ENCODE results near the gene RAB38.

The RAB38 gene

DNA sequence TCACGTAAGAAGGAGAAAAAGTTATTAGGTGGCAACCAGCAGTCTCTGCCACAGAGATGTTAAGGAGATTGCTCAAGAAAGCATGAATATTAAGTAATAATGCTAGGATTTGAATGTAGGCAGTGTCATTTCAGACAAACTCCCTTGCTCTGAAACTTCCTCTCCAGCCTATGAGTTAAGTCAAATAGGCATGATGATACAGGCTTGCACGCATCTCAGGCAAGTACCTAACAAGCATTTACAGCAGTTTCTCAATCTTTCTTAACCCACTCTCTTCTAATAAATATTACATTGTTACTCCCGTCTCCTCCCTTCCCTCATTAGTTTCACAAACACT is 72.7 kb downstream of the RAB38 start:
- DNase-seq: no peak

DNA sequence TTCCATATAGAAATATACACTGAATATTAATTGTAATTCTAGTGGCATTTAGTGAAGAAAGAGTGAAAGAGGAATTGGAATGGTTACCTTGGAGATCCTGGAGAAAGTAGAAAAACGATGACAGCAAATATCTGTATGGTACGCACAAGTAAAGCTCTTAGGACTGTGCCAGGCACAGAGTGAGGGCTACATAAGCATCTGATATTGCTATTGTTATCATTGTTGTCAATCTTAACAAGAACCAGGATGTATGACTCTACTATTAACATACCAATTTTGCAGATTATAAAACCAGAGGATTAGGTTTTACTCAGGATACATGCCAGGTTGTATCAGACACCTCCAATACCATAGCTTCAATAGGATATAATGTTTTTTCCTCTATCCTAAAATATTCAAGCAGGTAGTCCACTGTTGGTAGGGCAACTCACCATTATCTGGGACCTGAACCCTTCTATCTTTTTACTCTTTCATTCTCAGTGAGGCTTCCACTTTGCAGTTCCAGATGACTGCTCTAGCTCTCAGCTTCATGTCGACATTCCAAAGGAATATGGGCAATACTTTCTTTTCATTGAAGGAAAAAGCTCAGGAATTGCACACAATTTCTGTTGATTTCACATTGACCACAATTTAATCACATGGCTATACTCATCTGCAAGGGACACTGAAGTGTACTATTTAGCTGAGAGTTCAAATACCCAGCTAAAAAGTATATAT is 73.2 kb downstream of the RAB38 start:
- no peak for DNase-seq

DNA sequence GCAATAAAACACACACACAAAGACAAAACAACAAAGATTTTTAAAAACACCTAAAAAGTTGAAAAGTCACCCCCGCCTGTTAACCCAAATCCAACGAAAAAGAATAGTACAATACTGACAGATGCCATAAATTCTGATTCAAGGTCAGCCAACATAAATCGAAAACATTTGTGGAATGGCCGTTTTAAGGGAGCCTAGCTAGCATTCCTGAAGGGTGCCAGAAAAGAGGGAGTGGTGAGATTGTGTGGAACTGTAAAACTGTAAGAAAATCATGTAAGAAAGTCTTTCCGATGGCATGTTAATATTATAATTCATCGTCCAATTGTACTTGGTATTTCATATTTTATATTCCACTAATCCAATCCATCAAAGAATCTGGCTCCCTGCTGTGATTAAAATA is 75.1 kb downstream of the RAB38 start:
- DNase-seq: no peak

DNA sequence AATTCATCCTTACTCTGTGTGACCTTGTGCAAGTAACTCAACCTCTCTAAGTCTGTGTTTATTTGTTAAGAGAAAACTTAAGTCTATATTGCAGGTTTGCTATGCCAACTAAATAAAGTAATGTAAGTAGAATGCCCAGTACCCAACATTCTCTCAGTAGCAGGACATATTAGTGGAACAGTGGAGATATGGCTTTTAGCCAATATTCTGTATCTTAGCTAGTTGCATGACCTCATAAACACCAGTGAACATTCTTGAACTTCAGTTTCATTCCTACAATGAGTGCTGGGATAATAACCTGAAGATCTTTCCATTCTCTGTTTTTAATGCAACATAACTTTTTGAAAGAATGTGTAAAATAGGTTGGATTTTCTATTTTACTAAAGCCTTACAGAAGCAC is 77.0 kb downstream of the RAB38 start:
- no peak for DNase-seq

DNA sequence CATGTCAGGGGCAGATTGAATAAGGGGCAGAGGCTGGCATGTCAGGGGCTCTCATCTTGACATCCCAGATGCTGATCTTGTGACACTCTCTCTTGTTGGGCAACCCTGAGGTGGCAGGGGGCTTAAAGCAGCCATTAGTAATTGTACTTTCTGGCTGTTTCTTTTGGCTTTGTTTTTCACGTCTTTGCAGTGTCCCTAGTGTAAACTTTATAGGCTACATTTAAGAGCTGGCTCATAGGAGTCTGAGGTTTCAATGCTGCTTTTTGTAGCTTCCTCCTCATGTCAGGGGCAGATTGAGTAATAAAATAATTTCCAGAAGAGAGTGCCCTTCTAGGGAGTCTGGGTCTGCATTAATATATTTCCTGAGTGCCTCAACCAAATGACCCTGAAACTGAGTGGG is 86.1 kb downstream of the RAB38 start:
- DNase-seq: no peak

DNA sequence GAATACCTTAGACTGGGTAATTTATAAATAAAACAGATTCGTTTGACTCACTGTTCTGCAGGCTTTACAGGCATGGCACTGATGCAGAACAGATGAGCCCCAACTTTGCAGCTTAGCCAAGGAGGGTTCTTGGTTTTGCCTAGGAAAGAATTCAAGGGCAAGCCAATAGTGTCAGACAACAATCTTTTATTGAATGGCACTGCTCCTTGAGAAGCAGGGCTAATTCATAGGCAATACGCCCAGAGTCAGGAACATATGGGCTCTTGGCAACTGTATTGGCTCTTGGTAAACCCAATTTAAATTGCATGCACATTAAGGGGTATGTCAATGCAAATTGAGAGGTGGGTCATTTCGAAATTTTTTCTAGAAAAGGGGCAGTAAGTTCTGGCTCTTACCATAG is 87.9 kb downstream of the RAB38 start:
- DNase-seq: no peak

DNA sequence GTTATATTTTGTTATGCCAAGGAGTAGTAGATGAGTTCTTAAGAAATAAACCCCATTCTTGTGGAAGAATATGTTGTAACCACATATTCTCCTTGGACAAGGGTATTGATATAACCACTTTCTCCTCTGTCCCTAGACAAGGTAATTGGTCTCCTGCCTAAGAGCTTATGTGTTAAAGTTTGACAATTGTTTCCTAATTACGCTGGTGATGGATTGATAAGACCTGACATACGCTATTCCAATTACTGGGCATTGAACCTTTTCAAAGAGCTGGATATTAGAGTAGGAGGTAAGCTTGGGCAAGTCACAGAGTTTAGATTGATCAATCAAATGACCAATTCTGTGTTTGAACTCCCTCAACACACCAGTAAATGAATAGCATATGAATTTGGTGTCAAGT is 88.9 kb downstream of the RAB38 start:
- DNase-seq: no peak

DNA sequence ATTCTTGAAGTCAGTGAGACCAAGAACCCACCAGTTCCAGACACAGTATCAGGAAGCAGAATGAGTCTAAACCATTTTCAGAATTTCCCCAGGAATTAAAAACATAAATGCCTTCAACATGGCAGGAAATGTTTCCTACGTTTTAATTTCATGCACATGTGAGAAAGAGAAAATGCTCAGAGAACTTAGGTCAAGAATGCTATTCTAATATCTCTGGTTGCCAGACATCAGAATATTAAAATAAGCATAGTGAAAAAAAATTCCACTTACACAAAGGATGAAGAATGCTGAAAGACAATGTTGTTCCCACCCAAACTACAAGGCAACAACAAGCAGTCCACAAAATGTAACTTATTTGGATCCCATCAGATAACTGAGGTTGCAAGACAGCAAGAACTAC is 104.8 kb downstream of the RAB38 start:
- no peak for DNase-seq

DNA sequence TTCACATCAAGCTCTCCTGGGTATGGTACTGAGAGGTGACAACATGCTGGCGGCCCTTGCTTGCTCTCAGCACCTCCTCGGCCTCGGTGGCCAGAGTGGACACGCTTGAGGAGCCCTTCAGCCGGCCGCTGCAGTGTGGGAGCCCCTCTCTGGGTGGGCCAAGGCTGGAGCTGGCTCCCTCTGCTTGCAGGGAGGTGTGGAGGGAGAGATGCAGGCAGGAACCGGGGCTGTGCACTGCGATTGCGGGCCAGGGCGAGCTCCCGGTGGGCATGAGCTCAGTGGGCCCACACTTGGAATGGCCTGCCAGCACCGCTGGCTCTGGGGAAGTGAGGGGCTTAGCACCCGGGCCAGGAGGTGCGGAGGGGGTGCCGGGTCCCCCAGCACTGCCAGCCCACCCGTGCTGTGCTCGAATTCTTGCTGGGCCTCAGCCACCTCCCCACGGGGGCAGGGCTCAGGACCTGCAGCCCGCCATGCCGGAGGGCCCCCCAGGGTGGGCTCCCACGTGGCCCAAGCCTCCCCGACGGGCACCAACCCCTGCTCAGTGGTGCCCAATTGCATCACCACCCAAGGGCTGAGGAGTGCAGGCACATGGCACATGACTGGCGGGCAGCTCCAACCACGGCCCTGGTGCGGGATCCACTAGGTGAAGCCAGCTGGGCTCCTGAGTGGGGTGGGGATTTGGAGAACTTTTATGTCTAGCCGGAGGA is 106.2 kb downstream of the RAB38 start:
- DNase-seq: no peak

DNA sequence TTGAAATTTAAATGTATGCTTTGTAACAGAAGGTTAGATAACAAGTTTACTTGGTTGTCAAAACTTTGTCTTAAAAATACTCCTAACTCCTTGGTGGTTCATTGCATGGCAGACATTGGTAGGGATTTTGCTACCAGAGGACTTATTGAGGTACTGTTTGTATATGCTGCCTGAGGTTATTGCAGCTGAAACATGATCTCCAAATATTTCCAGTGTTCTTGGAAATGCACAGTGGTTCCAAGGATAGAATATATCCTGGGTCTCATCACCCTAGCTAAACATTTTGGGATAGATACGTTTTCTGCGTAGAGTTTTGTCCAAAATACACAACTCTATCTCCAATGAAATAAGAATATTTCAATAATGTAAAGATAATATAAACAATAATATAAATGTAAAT is 109.2 kb downstream of the RAB38 start:
- no peak for DNase-seq

DNA sequence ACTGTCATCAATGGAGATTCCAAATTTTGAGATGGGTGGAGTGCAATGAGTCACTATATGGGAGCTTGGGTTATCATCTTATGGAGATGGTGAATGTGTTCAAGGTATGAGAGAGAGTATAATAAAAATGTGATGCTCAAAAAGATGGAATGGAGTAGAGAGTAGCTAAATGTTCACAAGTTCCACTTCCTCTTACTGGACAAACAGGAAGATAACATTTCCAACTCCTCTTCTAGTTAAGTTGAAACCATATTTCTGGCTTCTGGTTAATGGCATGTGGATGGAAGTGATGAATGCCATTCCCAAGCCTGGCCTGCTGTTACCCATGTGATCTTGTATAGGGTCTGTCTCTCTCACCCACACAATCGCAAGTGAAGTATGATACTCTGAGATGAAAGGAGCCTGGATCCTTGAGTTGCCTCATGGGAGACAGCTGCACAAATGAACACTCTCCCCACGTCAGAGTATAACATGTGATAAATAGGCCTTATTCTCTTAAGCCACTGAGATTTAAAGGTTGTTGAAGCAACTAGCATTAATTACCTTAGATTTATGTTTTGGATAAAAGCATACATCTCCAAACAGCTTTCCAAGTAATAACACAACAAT is 111.0 kb downstream of the RAB38 start:
- DNase-seq: no peak

Data from stimulated activated CD4-positive, alpha-beta T cell treated with anti-CD3 and anti-CD28 coated beads, Interleukin-4, amount 100 ng/mL, for 24 hours (primary cell).